Chondrocyte (in vitro differentiated cells): ENCODE results near the gene TBC1D10A. TPM values are rescaled to one million over a fixed set of nuclear protein-coding genes. Genes with fewer than 3 reads are reported as not detected.

Experiments used
- DNase-seq: peaks from one replicate; pipeline ENCODE4 v3.0.0; 2021; ENCODE audit warnings: mixed read lengths, low spot score
- H3K27ac Mint-ChIP-seq: one replicate; pipeline ENCODE4 v1.8.0; 2021; ENCODE audit warnings: mild to moderate bottlenecking, moderate library complexity, mixed read lengths; ENCODE audit not compliant: unreplicated experiment
- H3K27me3 Mint-ChIP-seq: 2 replicates; pipeline ENCODE4 v1.8.0; 2021; ENCODE audit warnings: low read depth, mixed read lengths
- H3K36me3 Mint-ChIP-seq: 2 replicates; pipeline ENCODE4 v1.8.0; 2021; ENCODE audit warnings: low read depth, mixed read lengths
- H3K4me1 Mint-ChIP-seq: 2 replicates; pipeline ENCODE4 v1.8.0; 2021; ENCODE audit warnings: low read depth, mild to moderate bottlenecking, mixed read lengths
- H3K4me3 Mint-ChIP-seq: one replicate; pipeline ENCODE4 v1.8.0; 2021; ENCODE audit warnings: mild to moderate bottlenecking, moderate library complexity, mixed read lengths; ENCODE audit not compliant: unreplicated experiment
- H3K9me3 Mint-ChIP-seq: 2 replicates; pipeline ENCODE4 v1.8.0; 2021; ENCODE audit warnings: low read depth, mixed read lengths
- total RNA-seq: library from RNA; stranded (reverse); gene quantifications from 3 replicates; pipeline ENCODE4 v1.2.1, GENCODE V29; 2021
- TF ChIP-seq, protein P1 (sequence below): fragments of 200-600 bp; sonication (generic); IDR thresholded peaks from 2 replicates; pipeline ENCODE4 v1.5.0; 2021; ENCODE audit warnings: antibody characterized with exemption, mild to moderate bottlenecking, moderate library complexity

Gene TBC1D10A
- total RNA-seq, 1 donor from 2014 or later, result 26.9 TPM

DNA sequence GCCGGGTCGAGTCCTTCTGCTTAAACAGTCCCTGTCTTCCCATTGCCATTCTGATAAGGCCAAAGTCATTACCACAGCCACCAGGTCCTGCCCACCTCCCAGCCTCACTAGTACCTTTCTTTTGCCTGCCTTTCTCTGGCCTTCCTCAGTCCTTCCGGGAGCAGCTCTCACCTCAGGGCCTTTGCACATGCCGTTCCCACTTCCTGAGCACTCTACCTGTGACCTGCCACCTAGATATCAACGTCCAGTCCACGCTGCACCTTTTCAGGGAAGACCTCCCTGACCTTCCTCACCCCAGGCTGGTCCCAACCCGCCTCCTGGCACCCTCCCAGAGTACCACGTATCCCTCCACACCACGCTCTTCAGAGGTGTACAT, 52.3 kb downstream of the TBC1D10A start:
- Mint-ChIP-seq H3K36me3 (no peaks in the 10 kb centered on the region), H3K27ac (no peak overlapping the region), H3K4me1 (peaks cover 13% of the 10 kb centered on the region), H3K27me3 (no peaks in the 10 kb centered on the region), H3K9me3 (no peaks in the 10 kb centered on the region), H3K4me3 (no peak overlapping the region)
- TF ChIP-seq, protein P1, sequence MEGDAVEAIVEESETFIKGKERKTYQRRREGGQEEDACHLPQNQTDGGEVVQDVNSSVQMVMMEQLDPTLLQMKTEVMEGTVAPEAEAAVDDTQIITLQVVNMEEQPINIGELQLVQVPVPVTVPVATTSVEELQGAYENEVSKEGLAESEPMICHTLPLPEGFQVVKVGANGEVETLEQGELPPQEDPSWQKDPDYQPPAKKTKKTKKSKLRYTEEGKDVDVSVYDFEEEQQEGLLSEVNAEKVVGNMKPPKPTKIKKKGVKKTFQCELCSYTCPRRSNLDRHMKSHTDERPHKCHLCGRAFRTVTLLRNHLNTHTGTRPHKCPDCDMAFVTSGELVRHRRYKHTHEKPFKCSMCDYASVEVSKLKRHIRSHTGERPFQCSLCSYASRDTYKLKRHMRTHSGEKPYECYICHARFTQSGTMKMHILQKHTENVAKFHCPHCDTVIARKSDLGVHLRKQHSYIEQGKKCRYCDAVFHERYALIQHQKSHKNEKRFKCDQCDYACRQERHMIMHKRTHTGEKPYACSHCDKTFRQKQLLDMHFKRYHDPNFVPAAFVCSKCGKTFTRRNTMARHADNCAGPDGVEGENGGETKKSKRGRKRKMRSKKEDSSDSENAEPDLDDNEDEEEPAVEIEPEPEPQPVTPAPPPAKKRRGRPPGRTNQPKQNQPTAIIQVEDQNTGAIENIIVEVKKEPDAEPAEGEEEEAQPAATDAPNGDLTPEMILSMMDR, result no peak
- DNase-seq, result no peak

DNA sequence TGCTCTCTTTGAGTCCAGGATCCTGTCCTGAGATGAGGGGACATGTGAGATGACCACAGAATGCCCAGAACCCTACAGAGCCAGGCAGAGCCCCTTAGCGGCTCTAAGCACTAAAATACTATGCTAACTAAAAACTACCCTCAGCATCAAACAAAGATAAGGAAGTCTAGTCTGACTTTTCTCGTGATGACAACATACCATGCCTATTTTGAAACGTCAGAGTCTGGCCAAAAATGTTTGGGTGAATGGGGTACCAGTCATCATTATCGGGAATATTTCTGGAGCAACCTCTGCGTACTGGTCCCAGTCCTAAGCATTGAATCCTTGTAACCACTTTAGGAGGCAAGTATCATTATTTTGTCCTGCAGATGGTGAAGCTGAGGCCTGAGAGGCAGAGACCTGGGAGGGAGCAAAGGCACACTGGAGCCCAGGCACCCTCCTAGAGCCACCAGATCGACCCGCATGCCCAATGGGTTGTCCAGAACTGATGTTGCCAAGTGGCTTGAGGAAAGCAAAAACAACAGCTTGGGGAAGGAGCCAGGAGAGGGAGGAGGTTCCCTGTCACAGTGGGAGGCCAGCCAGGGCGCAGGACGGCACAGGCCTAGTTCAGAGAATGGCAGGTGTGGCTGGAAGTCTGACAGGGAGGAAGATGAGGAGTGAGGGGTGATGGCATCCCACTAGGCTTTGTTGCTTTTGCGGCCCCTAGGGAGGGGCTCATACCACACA, 52.9 kb downstream of the TBC1D10A start:
- no peaks in the 10 kb centered on the region for H3K36me3 Mint-ChIP-seq
- no peak overlapping the region for H3K27ac Mint-ChIP-seq
- no peak for DNase-seq
- no peaks in the 10 kb centered on the region for H3K27me3 Mint-ChIP-seq
- H3K4me1 Mint-ChIP-seq, result peaks cover 13% of the 10 kb centered on the region
- no peaks in the 10 kb centered on the region for H3K9me3 Mint-ChIP-seq
- no peak overlapping the region for H3K4me3 Mint-ChIP-seq
- TF ChIP-seq, protein P1, result no peak

DNA sequence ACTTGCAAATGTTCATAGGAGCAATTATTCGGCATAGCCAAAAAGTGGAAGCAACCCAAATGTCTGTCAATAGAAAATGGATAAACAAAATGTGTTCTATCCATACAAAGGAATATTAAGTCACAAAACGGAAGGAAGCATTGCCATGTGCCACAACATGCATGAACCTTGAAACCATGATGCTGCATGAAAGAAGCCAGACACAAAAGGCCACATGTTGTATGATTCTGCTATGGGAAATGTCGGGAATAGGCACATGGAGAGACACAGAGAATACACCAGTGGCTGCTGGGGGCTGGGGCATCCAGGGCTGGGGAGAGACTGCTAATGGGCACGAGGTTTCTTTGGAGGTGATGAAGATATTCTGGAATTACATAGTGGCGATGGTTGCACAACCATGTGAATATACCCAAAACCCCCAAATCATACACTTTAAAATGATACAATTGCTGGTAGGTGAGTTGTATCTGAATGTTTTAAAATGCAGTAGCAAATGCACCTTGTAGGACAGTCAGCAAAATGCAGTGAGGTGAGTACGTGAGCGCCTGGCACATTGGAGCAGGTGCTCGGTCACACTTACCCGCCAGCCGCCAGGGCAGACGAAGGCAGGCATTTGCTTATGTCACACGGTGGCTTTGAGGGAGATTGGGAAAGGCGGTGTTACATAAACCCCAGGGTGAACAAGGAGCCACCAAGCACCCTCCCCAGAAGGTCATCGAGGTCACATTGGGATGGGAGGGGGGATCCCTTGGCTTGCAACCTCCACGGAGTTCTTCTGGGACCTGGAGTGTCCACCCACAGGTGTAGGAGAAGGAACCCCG, 53.8 kb downstream of the TBC1D10A start:
- H3K36me3 Mint-ChIP-seq, result no peaks in the 10 kb centered on the region
- H3K9me3 Mint-ChIP-seq, result no peaks in the 10 kb centered on the region
- no peak for DNase-seq
- no peak overlapping the region for H3K27ac Mint-ChIP-seq
- H3K4me1 Mint-ChIP-seq, result peaks cover 9% of the 10 kb centered on the region
- H3K4me3 Mint-ChIP-seq, result no peak overlapping the region
- H3K27me3 Mint-ChIP-seq, result no peaks in the 10 kb centered on the region
- TF ChIP-seq, protein P1, result no peak

DNA sequence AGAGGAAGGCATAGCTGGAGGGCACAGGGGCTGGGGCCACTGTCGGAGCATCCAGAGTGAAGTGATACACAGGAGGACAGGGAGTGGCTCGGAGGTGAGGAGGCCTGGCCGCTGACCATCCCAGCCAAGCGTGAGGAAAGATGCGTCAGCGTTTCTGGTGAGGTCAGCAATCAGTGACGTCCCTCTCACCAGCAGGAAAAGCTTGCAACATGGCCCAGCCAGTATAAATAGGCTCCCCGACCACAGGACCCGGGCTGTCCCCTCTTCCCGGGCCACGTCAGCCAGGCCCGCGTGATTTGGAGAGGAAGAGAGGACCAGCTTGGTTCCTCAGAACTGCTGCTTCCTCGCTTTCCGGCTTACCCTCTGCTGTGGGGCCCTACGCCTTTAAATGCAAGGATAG, 55.9 kb downstream of the TBC1D10A start:
- TF ChIP-seq, protein P1, result no peak
- Mint-ChIP-seq H3K27ac (no peak overlapping the region), H3K9me3 (no peaks in the 10 kb centered on the region), H3K4me3 (no peak overlapping the region), H3K36me3 (no peaks in the 10 kb centered on the region), H3K27me3 (no peaks in the 10 kb centered on the region), H3K4me1 (no peaks in the 10 kb centered on the region)
- no peak for DNase-seq

DNA sequence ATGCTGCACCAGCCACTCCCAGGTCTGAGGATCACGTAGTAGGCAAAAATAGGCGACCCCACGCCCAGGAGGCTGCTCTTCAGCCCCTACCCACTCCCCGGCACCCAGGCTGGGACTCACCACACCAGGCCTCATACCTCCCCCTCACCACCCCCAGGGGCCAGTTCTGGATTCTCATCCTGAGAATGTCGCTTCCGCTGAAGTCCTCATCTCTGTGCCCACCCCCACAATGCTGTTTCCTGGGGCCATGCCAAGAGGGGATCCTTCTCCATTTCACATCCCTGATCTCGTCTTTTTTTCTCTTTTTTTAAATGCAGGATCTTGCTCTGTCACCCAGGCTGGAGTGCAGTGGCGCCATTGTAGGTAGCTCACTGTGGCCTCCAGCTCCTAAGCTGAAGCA, 58.4 kb downstream of the TBC1D10A start:
- TF ChIP-seq, protein P1, result no peak
- no peak overlapping the region for H3K27ac Mint-ChIP-seq
- no peaks in the 10 kb centered on the region for H3K27me3 Mint-ChIP-seq
- H3K4me3 Mint-ChIP-seq, result no peak overlapping the region
- H3K36me3 Mint-ChIP-seq, result no peaks in the 10 kb centered on the region
- H3K9me3 Mint-ChIP-seq, result no peaks in the 10 kb centered on the region
- H3K4me1 Mint-ChIP-seq, result peaks cover under 1% of the 10 kb centered on the region
- no peak for DNase-seq
